IMR-90 (cell line): Measurements from ENCODE around the gene FNDC3A. TPM values are rescaled to one million over a fixed set of nuclear protein-coding genes. Genes with fewer than 3 reads are reported as not detected.

Experiments used
- ATAC-seq: fragments of 200-7000 bp; cut with Tn5 transposase; 2 replicates; pipeline ENCODE4 v1.9.1; 2020; ENCODE audit warnings: low read depth, mild to moderate bottlenecking, moderate library complexity
- BruUV-seq: library from RNA; stranded (reverse); fragments of 400-500 nt; replicated peaks from 2 replicates; lab custom pipeline; 2021; lab: Mats Ljungman, UMichigan
- CTCF ChIA-PET: fragments of 300-600 bp; formaldehyde crosslinking; extraction: SDS; loops from one replicate; lab custom pipeline; 2021; ENCODE audit warnings: antibody characterized with exemption; lab: Yijun Ruan, JAX
- POLR2A ChIA-PET: fragments of 300-600 bp; sonication (Branson Sonifier 250); formaldehyde crosslinking; loops from one replicate; lab custom pipeline; 2022; ENCODE audit warnings: antibody characterized with exemption; ENCODE audit not compliant: unreplicated experiment; lab: Charles Lee
- DNase-seq: peaks from one replicate; pipeline ENCODE4 v3.0.0; 2013
- H2AFZ ChIP-seq: replicated peaks from 2 replicates; pipeline ENCODE3; 2013; ENCODE audit warnings: low read length, mild to moderate bottlenecking; ENCODE audit not compliant: poor library complexity
- H2AK5ac ChIP-seq: 2 replicates; pipeline ENCODE4 v1.6.1; 2013; ENCODE audit warnings: low read depth, low read length, inconsistent platforms
- H2AK9ac ChIP-seq: replicated peaks from 2 replicates; pipeline ENCODE3; 2013; ENCODE audit warnings: mild to moderate bottlenecking, low read depth, low read length, moderate library complexity; ENCODE audit not compliant: poor library complexity
- H2BK120ac ChIP-seq: 2 replicates; pipeline ENCODE4 v1.6.1; 2013; ENCODE audit warnings: low read depth, low read length, inconsistent platforms
- H2BK15ac ChIP-seq: 3 replicates; pipeline ENCODE4 v1.6.1; 2013; ENCODE audit warnings: low read depth, low read length, inconsistent platforms
- H2BK20ac ChIP-seq: 2 replicates; pipeline ENCODE4 v1.6.1; 2013; ENCODE audit warnings: low read depth, mild to moderate bottlenecking, inconsistent platforms, low read length, moderate library complexity
- H2BK5ac ChIP-seq: 2 replicates; pipeline ENCODE4 v1.6.1; 2013; ENCODE audit warnings: mild to moderate bottlenecking, low read depth, low read length, inconsistent platforms; ENCODE audit not compliant: poor library complexity, severe bottlenecking
- H3K14ac ChIP-seq: replicated peaks from 2 replicates; pipeline ENCODE4 v1.6.1; 2013; ENCODE audit warnings: low read depth, low read length, inconsistent platforms
- H3K18ac ChIP-seq: 2 replicates; pipeline ENCODE4 v1.6.1; 2013; ENCODE audit warnings: low read depth, low read length, control low read depth
- H3K23ac ChIP-seq: 2 replicates; pipeline ENCODE4 v1.6.1; 2013; ENCODE audit warnings: low read depth, low read length, inconsistent platforms
- H3K27ac ChIP-seq: 2 replicates; pipeline ENCODE4 v1.5.1; 2013; ENCODE audit warnings: mild to moderate bottlenecking, control low read depth, low read length; ENCODE audit not compliant: insufficient read depth
- H3K27me3 ChIP-seq: 2 replicates; pipeline ENCODE4 v1.6.1; 2013; ENCODE audit warnings: low read length; ENCODE audit not compliant: control insufficient read depth, insufficient read depth
- H3K36me3 ChIP-seq: 2 replicates; pipeline ENCODE4 v1.6.1; 2013; ENCODE audit warnings: low read length, mixed read lengths; ENCODE audit not compliant: control insufficient read depth, insufficient read depth
- H3K4ac ChIP-seq: 2 replicates; pipeline ENCODE4 v1.6.1; 2013; ENCODE audit warnings: low read depth, low read length, inconsistent platforms
- H3K4me1 ChIP-seq: 2 replicates; pipeline ENCODE4 v1.6.1; 2013; ENCODE audit warnings: low read length, mixed read lengths; ENCODE audit not compliant: control insufficient read depth, insufficient read depth
- H3K4me2 ChIP-seq: 2 replicates; pipeline ENCODE4 v1.6.1; 2013; ENCODE audit warnings: low read depth, mild to moderate bottlenecking, control low read depth, low read length, moderate library complexity
- H3K4me3 ChIP-seq: 2 replicates; pipeline ENCODE4 v1.5.1; 2013; ENCODE audit warnings: low read depth, mild to moderate bottlenecking, control low read depth, low read length, moderate library complexity; ENCODE audit not compliant: insufficient read depth
- H3K56ac ChIP-seq: 2 replicates; pipeline ENCODE4 v1.6.1; 2013; ENCODE audit warnings: low read length, inconsistent platforms; ENCODE audit not compliant: insufficient read depth; ENCODE audit errors: extremely low read depth
- H3K79me1 ChIP-seq, 2 experiments: 2 replicates each; pipeline ENCODE4 v1.6.1; 2013; ENCODE audit warnings: low read length in 2 of 2, inconsistent platforms in 1 of 2, low read depth in 1 of 2
- H3K9ac ChIP-seq: 2 replicates; pipeline ENCODE4 v1.6.1; 2013; ENCODE audit warnings: low read depth, low read length, control low read depth
- H3K9me1 ChIP-seq: 2 replicates; pipeline ENCODE4 v1.6.1; 2013; ENCODE audit warnings: low read length, inconsistent platforms; ENCODE audit not compliant: insufficient read depth
- H3K9me3 ChIP-seq: 2 replicates; pipeline ENCODE4 v1.6.1; 2013; ENCODE audit warnings: low read length; ENCODE audit not compliant: control insufficient read depth, insufficient read depth
- H4K20me1 ChIP-seq: 2 replicates; pipeline ENCODE4 v1.6.1; 2013; ENCODE audit warnings: low read length, inconsistent platforms; ENCODE audit not compliant: insufficient read depth
- H4K5ac ChIP-seq: 2 replicates; pipeline ENCODE4 v1.6.1; 2013; ENCODE audit warnings: mild to moderate bottlenecking, low read depth, low read length, control low read depth
- H4K8ac ChIP-seq, 2 experiments: 2 replicates each; pipeline ENCODE4 v1.6.1; 2013; ENCODE audit warnings: low read depth in 2 of 2, low read length in 2 of 2, control low read depth in 1 of 2, inconsistent platforms in 1 of 2
- H4K91ac ChIP-seq: 2 replicates; pipeline ENCODE4 v1.6.1; 2013; ENCODE audit warnings: low read depth, low read length, inconsistent platforms; ENCODE audit not compliant: insufficient read depth
- BHLHE40 ChIP-seq: fragments of 150-350 bp; IDR thresholded peaks from 2 replicates; pipeline ENCODE4 v1.6.1; 2016; ENCODE audit warnings: mild to moderate bottlenecking, low read depth, low read length
- CEBPB ChIP-seq: IDR thresholded peaks from 2 replicates; pipeline ENCODE4 v1.6.1; 2012; ENCODE audit warnings: low read depth, low read length, improper control_type of control experiment
- CHD1 ChIP-seq: IDR thresholded peaks from 2 replicates; pipeline ENCODE4 v1.6.1; 2012; ENCODE audit warnings: low read depth, low read length, improper control_type of control experiment
- FOS ChIP-seq: fragments of 150-350 bp; IDR thresholded peaks from 2 replicates; pipeline ENCODE4 v1.6.1; 2016; ENCODE audit warnings: low read depth, low read length
- MAFK ChIP-seq: IDR thresholded peaks from 2 replicates; pipeline ENCODE4 v1.6.1; 2012; ENCODE audit warnings: low read depth, low read length, improper control_type of control experiment
- MAZ ChIP-seq: IDR thresholded peaks from 2 replicates; pipeline ENCODE4 v1.6.1; 2012; ENCODE audit warnings: low read depth, mild to moderate bottlenecking, low read length, improper control_type of control experiment, moderate library complexity, borderline replicate concordance
- MXI1 ChIP-seq: IDR thresholded peaks from 2 replicates; pipeline ENCODE4 v1.6.1; 2012; ENCODE audit warnings: low read depth, mild to moderate bottlenecking, low read length, moderate library complexity, borderline replicate concordance
- NFE2L2 ChIP-seq: fragments of 150-350 bp; IDR thresholded peaks from 2 replicates; pipeline ENCODE4 v1.6.1; 2016; ENCODE audit warnings: low read depth, mild to moderate bottlenecking, low read length
- POLR2A ChIP-seq: IDR thresholded peaks from 2 replicates; pipeline ENCODE4 v1.6.1; 2012; ENCODE audit warnings: mild to moderate bottlenecking, low read depth, low read length
- RAD21 ChIP-seq: IDR thresholded peaks from 2 replicates; pipeline ENCODE4 v1.6.1; 2012; ENCODE audit warnings: low read length, improper control_type of control experiment
- RCOR1 ChIP-seq: IDR thresholded peaks from 2 replicates; pipeline ENCODE4 v1.6.1; 2012; ENCODE audit warnings: mild to moderate bottlenecking, low read length, improper control_type of control experiment; ENCODE audit not compliant: insufficient replicate concordance
- RFX5 ChIP-seq: IDR thresholded peaks from 2 replicates; pipeline ENCODE4 v1.8.0; 2012; ENCODE audit warnings: low read depth, mild to moderate bottlenecking, low read length, moderate library complexity
- SMC3 ChIP-seq: fragments of 150-350 bp; IDR thresholded peaks from 2 replicates; pipeline ENCODE4 v1.6.1; 2016; ENCODE audit warnings: low read depth, mild to moderate bottlenecking, antibody characterized with exemption, low read length, moderate library complexity
- WGBS, 2 experiments: methylation state at CpG; one replicate each; pipeline versions ENCODE4 v1.1.5 to v1.1.7; 2013; ENCODE audit warnings: missing lambda C conversion rate in 2 of 2; ENCODE audit not compliant: insufficient read length in 1 of 2; ENCODE audit errors: extremely low coverage in 2 of 2; 5-methylcytosine and 5-hydroxymethylcytosine counted together
- dilution Hi-C: fragments of 300-500 bp; cut with HindIII; formaldehyde crosslinking; loops from one replicate; pipeline ENCODE4 v1.14.3; 2018; ENCODE audit warnings: low sequenced_read_pairs; ENCODE audit not compliant: unreplicated experiment
- in situ Hi-C: fragments of 300-500 bp; cut with MboI; formaldehyde crosslinking; loops from 3 replicates; pipeline ENCODE4 v1.14.3; 2019; ENCODE audit warnings: low sequenced_read_pairs, inconsistent platforms, mixed read lengths
- intact Hi-C: fragments of 100-400 bp; cut with micrococcal nuclease; formaldehyde crosslinking; loops from 2 replicates; pipeline ENCODE4 v1.10.0; 2022
- polyA plus RNA-seq, 3 experiments: library from polyadenylated mRNA; depleted of rRNA; stranded (reverse); fragments of >200 nt; gene quantifications; 2 replicates each; pipeline ENCODE4 v1.2.3, GENCODE V29; 2012; ENCODE audit warnings: low replicate concordance in 1 of 3
- total RNA-seq: library from RNA; depleted of rRNA; stranded (reverse); fragments of >200 nt; gene quantifications from 2 replicates; pipeline ENCODE4 v1.2.3, GENCODE V29; 2012
- TF ChIP-seq, protein P1 (sequence below): fragments of 150-350 bp; IDR thresholded peaks from 2 replicates; pipeline ENCODE4 v1.6.1; 2017; ENCODE audit warnings: mild to moderate bottlenecking, antibody characterized with exemption, low read length, low read depth
- TF ChIP-seq, protein P2 (sequence below): conservative IDR thresholded peaks from 2 replicates; pipeline ENCODE4 v1.5.1; 2012; ENCODE audit warnings: mild to moderate bottlenecking, low read depth, low read length, improper control_type of control experiment
- TF ChIP-seq, protein P3 (sequence below): fragments of 150-350 bp; IDR thresholded peaks from 2 replicates; pipeline ENCODE4 v1.6.1; 2016; ENCODE audit warnings: low read depth, mild to moderate bottlenecking, low read length, moderate library complexity, borderline replicate concordance

FNDC3A gene
- total and polyA plus RNA-seq, 2 of the 4 experiments (the other 2 are of a cell fraction), result 29.2 to 60.4 TPM

DNA sequence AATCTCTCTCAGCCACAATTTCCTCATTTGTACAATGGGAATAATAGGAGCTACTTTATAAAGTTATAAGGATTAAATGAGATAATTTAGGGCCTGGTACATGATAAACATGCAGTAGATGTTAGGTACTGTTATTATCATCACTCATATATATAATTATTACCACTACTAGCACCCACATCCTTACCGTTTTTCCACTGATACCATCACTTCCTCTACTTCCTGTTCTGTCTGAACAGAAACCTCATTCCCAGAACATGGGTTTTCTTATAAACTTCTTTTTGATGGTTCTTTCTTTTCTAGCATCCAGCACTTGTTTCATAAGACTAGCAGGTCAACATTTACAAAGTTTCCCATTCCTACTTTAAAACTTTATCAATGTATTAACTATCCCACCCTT, 278.3 kb downstream of the FNDC3A start:
- no peak overlapping the region for H2AFZ ChIP-seq
- no peak overlapping the region for H3K4me2 ChIP-seq
- no peak overlapping the region for H3K4me3 ChIP-seq
- H4K20me1 ChIP-seq, result no peaks in the 10 kb centered on the region
- intact Hi-C loops, result no loop called here
- dilution Hi-C loops, result no loop called here
- H2BK120ac ChIP-seq, result no peak overlapping the region
- H3K27ac ChIP-seq, result no peak overlapping the region
- no peak overlapping the region for H3K9ac ChIP-seq
- ChIA-PET CTCF (interaction anchor here (0.6 kb wide), 1 partner anchor 60 kb away, joined by 3 read pairs; no protein-coding TSS in a partner anchor), POLR2A (no interaction called here)
- no peak overlapping the region for H2BK20ac ChIP-seq
- H2AK9ac ChIP-seq, result no peak overlapping the region
- no peak overlapping the region for H4K91ac ChIP-seq
- no peak overlapping the region for H3K4ac ChIP-seq
- in situ Hi-C loops, result no loop called here
- no peak for ATAC-seq
- H3K27me3 ChIP-seq, result no peaks in the 10 kb centered on the region
- H3K79me1 ChIP-seq, result peaks cover 6 to 17% of the 10 kb centered on the region in 2 experiments; a peak in 3 of 4 replicates
- H3K4me1 ChIP-seq, result no peaks in the 10 kb centered on the region
- no peaks in the 10 kb centered on the region for H3K9me3 ChIP-seq
- H3K9me1 ChIP-seq, result peaks cover 6% of the 10 kb centered on the region; the same call in 1 of the 2 replicates
- no peak overlapping the region for H2AK5ac ChIP-seq
- no peak overlapping the region for H4K8ac ChIP-seq
- no peak overlapping the region for H2BK5ac ChIP-seq
- no peak overlapping the region for H4K5ac ChIP-seq
- peaks cover 10% of the 10 kb centered on the region for H3K36me3 ChIP-seq
- H3K14ac ChIP-seq, result no peak overlapping the region
- no peak overlapping the region for H3K23ac ChIP-seq
- no peak for TF ChIP-seq MAZ
- no peak for TF ChIP-seq NFE2L2
- TF ChIP-seq RCOR1, result no peak
- no peak for TF ChIP-seq CEBPB
- TF ChIP-seq, protein P1, sequence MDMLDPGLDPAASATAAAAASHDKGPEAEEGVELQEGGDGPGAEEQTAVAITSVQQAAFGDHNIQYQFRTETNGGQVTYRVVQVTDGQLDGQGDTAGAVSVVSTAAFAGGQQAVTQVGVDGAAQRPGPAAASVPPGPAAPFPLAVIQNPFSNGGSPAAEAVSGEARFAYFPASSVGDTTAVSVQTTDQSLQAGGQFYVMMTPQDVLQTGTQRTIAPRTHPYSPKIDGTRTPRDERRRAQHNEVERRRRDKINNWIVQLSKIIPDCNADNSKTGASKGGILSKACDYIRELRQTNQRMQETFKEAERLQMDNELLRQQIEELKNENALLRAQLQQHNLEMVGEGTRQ, result no peak
- TF ChIP-seq, protein P2, sequence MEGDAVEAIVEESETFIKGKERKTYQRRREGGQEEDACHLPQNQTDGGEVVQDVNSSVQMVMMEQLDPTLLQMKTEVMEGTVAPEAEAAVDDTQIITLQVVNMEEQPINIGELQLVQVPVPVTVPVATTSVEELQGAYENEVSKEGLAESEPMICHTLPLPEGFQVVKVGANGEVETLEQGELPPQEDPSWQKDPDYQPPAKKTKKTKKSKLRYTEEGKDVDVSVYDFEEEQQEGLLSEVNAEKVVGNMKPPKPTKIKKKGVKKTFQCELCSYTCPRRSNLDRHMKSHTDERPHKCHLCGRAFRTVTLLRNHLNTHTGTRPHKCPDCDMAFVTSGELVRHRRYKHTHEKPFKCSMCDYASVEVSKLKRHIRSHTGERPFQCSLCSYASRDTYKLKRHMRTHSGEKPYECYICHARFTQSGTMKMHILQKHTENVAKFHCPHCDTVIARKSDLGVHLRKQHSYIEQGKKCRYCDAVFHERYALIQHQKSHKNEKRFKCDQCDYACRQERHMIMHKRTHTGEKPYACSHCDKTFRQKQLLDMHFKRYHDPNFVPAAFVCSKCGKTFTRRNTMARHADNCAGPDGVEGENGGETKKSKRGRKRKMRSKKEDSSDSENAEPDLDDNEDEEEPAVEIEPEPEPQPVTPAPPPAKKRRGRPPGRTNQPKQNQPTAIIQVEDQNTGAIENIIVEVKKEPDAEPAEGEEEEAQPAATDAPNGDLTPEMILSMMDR, result no peak
- no peak for TF ChIP-seq SMC3
- no peak for TF ChIP-seq CHD1
- TF ChIP-seq POLR2A, result no peak
- TF ChIP-seq MAFK, result no peak
- TF ChIP-seq MXI1, result no peak
- TF ChIP-seq RAD21, result no peak
- no peak for TF ChIP-seq RFX5
- TF ChIP-seq FOS, result no peak
- TF ChIP-seq BHLHE40, result no peak
- TF ChIP-seq, protein P3, sequence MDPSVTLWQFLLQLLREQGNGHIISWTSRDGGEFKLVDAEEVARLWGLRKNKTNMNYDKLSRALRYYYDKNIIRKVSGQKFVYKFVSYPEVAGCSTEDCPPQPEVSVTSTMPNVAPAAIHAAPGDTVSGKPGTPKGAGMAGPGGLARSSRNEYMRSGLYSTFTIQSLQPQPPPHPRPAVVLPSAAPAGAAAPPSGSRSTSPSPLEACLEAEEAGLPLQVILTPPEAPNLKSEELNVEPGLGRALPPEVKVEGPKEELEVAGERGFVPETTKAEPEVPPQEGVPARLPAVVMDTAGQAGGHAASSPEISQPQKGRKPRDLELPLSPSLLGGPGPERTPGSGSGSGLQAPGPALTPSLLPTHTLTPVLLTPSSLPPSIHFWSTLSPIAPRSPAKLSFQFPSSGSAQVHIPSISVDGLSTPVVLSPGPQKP, result no peak
- no peak overlapping the region for H3K56ac ChIP-seq
- DNase-seq, result no peak
- 86% methylated on average over 1 of the region's 1 CpG; no CpG with 5 or more reads in 1 of the 2 experiments for WGBS, 2 experiments
- BruUV-seq, result no TSS peak
- no peak overlapping the region for H3K18ac ChIP-seq
- no peak overlapping the region for H2BK15ac ChIP-seq
